ENCODE measurements around the gene AKR7A3.
"Not testable (repeated sequence)": the region's sequence is repeated elsewhere in the genome, so short reads cannot be mapped to it uniquely, and the experiment has no call there.

AKR7A3 gene

GRCh38 chr1:19317126-19317910 is 28.7 kb upstream of the AKR7A3 start:
- DNase-seq (ENCODE audit: low spot score) = peak; percentile 69

GRCh38 chr1:19315378-19316198 is 27.0 kb upstream of the AKR7A3 start:
- no peak for DNase-seq (ENCODE audit: low spot score)

- no peak for DNase-seq (ENCODE audit: low spot score)
Measured at GRCh38 chr1:19313961-19314882, 25.7 kb upstream of the AKR7A3 start.

GRCh38 chr1:19313636-19313959 is 25.0 kb upstream of the AKR7A3 start:
- no peak for DNase-seq (ENCODE audit: low spot score)

- DNase-seq (ENCODE audit: low spot score) = no peak
Measured at GRCh38 chr1:19312782-19313635, 24.4 kb upstream of the AKR7A3 start.

- peak; percentile 100 for DNase-seq (ENCODE audit: low spot score)
Measured at GRCh38 chr1:19311931-19312781, 23.6 kb upstream of the AKR7A3 start, which contains the start of the genes AKR7A2 and SLC66A1. AKR7A2 (minus strand) TSS chr1:19312144; CDS start chr1:19312124, 20 bp downstream. SLC66A1 (plus strand) TSS chr1:19312326; CDS start chr1:19317678, 5,352 bp downstream.

GRCh38 chr1:19311503-19311930 is 22.9 kb upstream of the AKR7A3 start:
- DNase-seq (ENCODE audit: low spot score) = peak; percentile 65

- DNase-seq (ENCODE audit: low spot score) = no peak
Measured at GRCh38 chr1:19310720-19311502, 22.3 kb upstream of the AKR7A3 start.

GRCh38 chr1:19310061-19310460 is 21.5 kb upstream of the AKR7A3 start:
- no peak for DNase-seq (ENCODE audit: low spot score)

GRCh38 chr1:19309123-19309813 is 20.7 kb upstream of the AKR7A3 start:
- DNase-seq (ENCODE audit: low spot score) = no peak

GRCh38 chr1:19308509-19308907 is 19.9 kb upstream of the AKR7A3 start:
- DNase-seq (ENCODE audit: low spot score) = no peak

GRCh38 chr1:19307794-19308508 is 19.4 kb upstream of the AKR7A3 start:
- DNase-seq (ENCODE audit: low spot score) = no peak

GRCh38 chr1:19306941-19307340 is 18.4 kb upstream of the AKR7A3 start:
- DNase-seq (ENCODE audit: low spot score) = no peak

GRCh38 chr1:19305880-19306279 is 17.3 kb upstream of the AKR7A3 start:
- no peak for DNase-seq (ENCODE audit: low spot score)

GRCh38 chr1:19304081-19304480 is 15.5 kb upstream of the AKR7A3 start:
- not testable (repeated sequence) for DNase-seq (ENCODE audit: low spot score)

- no peak for DNase-seq (ENCODE audit: low spot score)
Measured at GRCh38 chr1:19300211-19300610, 11.6 kb upstream of the AKR7A3 start.

- no peak for DNase-seq (ENCODE audit: low spot score)
Measured at GRCh38 chr1:19294638-19295037, 6.1 kb upstream of the AKR7A3 start.

- no peak for DNase-seq (ENCODE audit: low spot score)
Measured at GRCh38 chr1:19289244-19289643, 674 bp upstream of the AKR7A3 start.

All from iPS-NIHi11 (cell line).